HepG2 (cell line): Measurements from ENCODE around the gene DENND5B. TPM values are rescaled to one million over a fixed set of nuclear protein-coding genes. Genes with fewer than 3 reads are reported as not detected.

Experiments used
- ESRRA ChIP-seq: sonication (generic); formaldehyde crosslinking; IDR thresholded peaks from 2 replicates; pipeline ENCODE4 v1.5.1; 2020; ENCODE audit warnings: mild to moderate bottlenecking, low read depth, missing genetic modification reagents
- HNRNPH1 ChIP-seq: fragments of 200-400 bp; formaldehyde crosslinking; optimal IDR thresholded peaks from 2 replicates; pipeline ENCODE3; 2017; ENCODE audit warnings: mild to moderate bottlenecking, low read depth, low read length
- NFKB2 ChIP-seq: sonication (generic); formaldehyde crosslinking; IDR thresholded peaks from 2 replicates; pipeline ENCODE4 v1.4.0; 2020; ENCODE audit warnings: missing genetic modification reagents, borderline replicate concordance
- PHB2 ChIP-seq: fragments of 450-650 bp; IDR thresholded peaks from 2 replicates; pipeline ENCODE4 v1.6.1; 2018; ENCODE audit not compliant: partially characterized antibody
- PHF21A ChIP-seq: sonication (generic); formaldehyde crosslinking; IDR thresholded peaks from 2 replicates; pipeline ENCODE4 v1.5.0; 2020; ENCODE audit warnings: mild to moderate bottlenecking, missing genetic modification reagents
- PTBP1 ChIP-seq: fragments of 200-400 bp; formaldehyde crosslinking; IDR thresholded peaks from 2 replicates; pipeline ENCODE4 v1.6.1; 2018; ENCODE audit warnings: low read length, low read depth; ENCODE audit not compliant: poor library complexity, severe bottlenecking
- ZNF136 ChIP-seq: sonication (generic); formaldehyde crosslinking; IDR thresholded peaks from 2 replicates; pipeline ENCODE4 v1.8.1; 2022; ENCODE audit warnings: low read depth, mild to moderate bottlenecking, moderate library complexity, missing genetic modification reagents
- ZNF138 ChIP-seq: sonication (generic); formaldehyde crosslinking; IDR thresholded peaks from 2 replicates; pipeline ENCODE4 v1.5.0; 2020; ENCODE audit warnings: mild to moderate bottlenecking, low read depth, missing genetic modification reagents
- ZNF230 ChIP-seq: sonication (generic); formaldehyde crosslinking; IDR thresholded peaks from 2 replicates; pipeline ENCODE4 v1.4.0; 2020; ENCODE audit warnings: mild to moderate bottlenecking, missing genetic modification reagents
- ZNF337 ChIP-seq: sonication (generic); formaldehyde crosslinking; IDR thresholded peaks from 2 replicates; pipeline ENCODE4 v1.5.1; 2020; ENCODE audit warnings: missing genetic modification reagents, low read depth, mild to moderate bottlenecking, borderline replicate concordance
- ZNF33A ChIP-seq: sonication (generic); formaldehyde crosslinking; IDR thresholded peaks from 2 replicates; pipeline ENCODE4 v1.5.1; 2020; ENCODE audit warnings: missing genetic modification reagents, mild to moderate bottlenecking, moderate library complexity, borderline replicate concordance
- ZNF343 ChIP-seq: sonication (generic); formaldehyde crosslinking; IDR thresholded peaks from 2 replicates; pipeline ENCODE4 v1.4.0; 2020; ENCODE audit warnings: mild to moderate bottlenecking, missing genetic modification reagents
- ZNF441 ChIP-seq: sonication (generic); formaldehyde crosslinking; IDR thresholded peaks from 2 replicates; pipeline ENCODE4 v1.7.0; 2021; ENCODE audit warnings: missing genetic modification reagents, borderline replicate concordance
- ZNF501 ChIP-seq: sonication (generic); formaldehyde crosslinking; IDR thresholded peaks from 2 replicates; pipeline ENCODE4 v1.5.1; 2020; ENCODE audit warnings: mild to moderate bottlenecking, moderate library complexity, missing genetic modification reagents
- ZNF607 ChIP-seq: sonication (generic); formaldehyde crosslinking; IDR thresholded peaks from 2 replicates; pipeline ENCODE4 v1.5.1; 2020; ENCODE audit warnings: missing genetic modification reagents, mild to moderate bottlenecking, borderline replicate concordance
- ZNF720 ChIP-seq: sonication (generic); formaldehyde crosslinking; IDR thresholded peaks from 2 replicates; pipeline ENCODE4 v1.4.0; 2020; ENCODE audit warnings: missing genetic modification reagents
- ZNF75D ChIP-seq: sonication (generic); formaldehyde crosslinking; IDR thresholded peaks from 2 replicates; pipeline ENCODE4 v1.8.1; 2023; ENCODE audit warnings: missing genetic modification reagents, mild to moderate bottlenecking, borderline replicate concordance
- ZSCAN21 ChIP-seq: sonication (generic); formaldehyde crosslinking; IDR thresholded peaks from 2 replicates; pipeline ENCODE4 v1.8.0; 2022; ENCODE audit warnings: mild to moderate bottlenecking, missing genetic modification reagents, moderate library complexity, borderline replicate concordance
- polyA plus RNA-seq, 8 experiments: library from polyadenylated mRNA; depleted of rRNA in 3 of 8; stranded (reverse) in 7 of 8; unstranded in 1 of 8; fragments of >200 nt; fragmentation: Illumina TruSeq in 4 of 8; extraction: Trizol in 4 of 8; gene quantifications; 2 replicates each; pipeline versions ENCODE4 v1.2.1 to v1.2.3, GENCODE V29; 2011 to 2016; ENCODE audit warnings: low read depth in 4 of 8, missing spikeins in 1 of 8, mixed read lengths in 1 of 8; ENCODE audit not compliant: insufficient read depth in 1 of 8
- total RNA-seq, 5 experiments: library from RNA; depleted of rRNA; stranded (reverse); fragments of >200 nt; fragmentation: Illumina TruSeq; extraction: Trizol; gene quantifications; 2 replicates each; pipeline ENCODE4 v1.2.3, GENCODE V29; 2016; ENCODE audit warnings: low read depth in 1 of 5
- TF ChIP-seq, protein P1 (sequence below): sonication (generic); formaldehyde crosslinking; IDR thresholded peaks from 2 replicates; pipeline ENCODE4 v1.4.0; 2020; ENCODE audit warnings: missing genetic modification reagents
- TF ChIP-seq, protein P2 (sequence below): IDR thresholded peaks from 2 replicates; pipeline ENCODE4 v1.4.0; 2020; ENCODE audit warnings: mild to moderate bottlenecking, missing genetic modification reagents
- TF ChIP-seq, protein P3 (sequence below): sonication (generic); formaldehyde crosslinking; IDR thresholded peaks from 2 replicates; pipeline ENCODE4 v1.4.0; 2020; ENCODE audit warnings: mild to moderate bottlenecking, missing genetic modification reagents

DENND5B gene
- total and polyA plus RNA-seq, 2 of the 13 experiments (the other 11 are each of a cell fraction or from before 2014, with no cell fraction given): 14.7 to 18.7 TPM

DNA sequence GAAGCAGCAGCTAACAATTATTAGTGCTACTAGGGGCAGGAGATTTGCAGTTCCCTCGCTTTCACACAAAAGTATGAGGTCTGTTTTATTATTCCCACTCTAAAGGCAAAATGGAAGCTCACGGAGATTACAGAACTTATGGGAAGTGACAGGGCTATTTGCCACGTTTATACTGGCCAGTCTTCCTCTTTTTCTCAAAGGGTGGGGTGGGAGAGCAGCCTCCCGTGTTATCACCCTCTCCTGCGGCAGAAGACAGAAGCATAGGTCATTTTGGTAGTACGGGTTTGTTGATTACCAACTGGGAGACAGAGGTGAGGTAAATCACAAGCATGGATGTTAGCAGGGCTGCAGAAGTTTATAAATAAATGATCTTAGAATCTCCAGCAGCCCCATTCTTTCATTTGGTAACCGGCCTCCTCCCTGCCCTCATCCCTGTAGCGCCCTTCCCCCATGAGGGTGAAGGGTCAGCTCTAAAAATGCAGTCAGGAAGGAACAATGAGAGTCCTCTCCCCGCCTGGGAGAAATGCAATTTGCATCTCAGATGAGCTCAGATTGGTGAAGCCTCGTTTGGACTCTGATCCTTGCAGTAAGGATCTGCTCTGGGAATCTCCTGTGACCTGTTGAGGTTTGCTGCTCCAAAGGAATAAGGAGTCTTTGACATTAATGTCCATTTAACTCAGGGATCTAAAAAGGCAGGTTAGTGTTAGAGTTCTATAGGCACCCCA is 220.2 kb downstream of the DENND5B start (continued):
- TF ChIP-seq ZNF75D (CRISPR knock-in tag) (no peak), ZNF501 (no peak), ZNF607 (CRISPR knock-in tag) (no peak), ZNF441 (CRISPR knock-in tag) (no peak), ZSCAN21 (CRISPR knock-in tag) (no peak), HNRNPH1 (no peak), ZNF343 (peak; percentile 52; the same call in 1 of the 2 replicates), ZNF33A (no peak), PHB2 (no peak), ZNF136 (CRISPR knock-in tag) (no peak), ZNF138 (CRISPR knock-in tag) (no peak), NFKB2 (CRISPR knock-in tag) (no peak), ZNF230 (no peak), PTBP1 (no peak), PHF21A (peak; percentile 44), ESRRA (CRISPR knock-in tag) (no peak), ZNF720 (CRISPR knock-in tag) (no peak), ZNF337 (CRISPR knock-in tag) (no peak)
- TF ChIP-seq, protein P1, sequence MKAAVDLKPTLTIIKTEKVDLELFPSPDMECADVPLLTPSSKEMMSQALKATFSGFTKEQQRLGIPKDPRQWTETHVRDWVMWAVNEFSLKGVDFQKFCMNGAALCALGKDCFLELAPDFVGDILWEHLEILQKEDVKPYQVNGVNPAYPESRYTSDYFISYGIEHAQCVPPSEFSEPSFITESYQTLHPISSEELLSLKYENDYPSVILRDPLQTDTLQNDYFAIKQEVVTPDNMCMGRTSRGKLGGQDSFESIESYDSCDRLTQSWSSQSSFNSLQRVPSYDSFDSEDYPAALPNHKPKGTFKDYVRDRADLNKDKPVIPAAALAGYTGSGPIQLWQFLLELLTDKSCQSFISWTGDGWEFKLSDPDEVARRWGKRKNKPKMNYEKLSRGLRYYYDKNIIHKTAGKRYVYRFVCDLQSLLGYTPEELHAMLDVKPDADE (CRISPR knock-in tag): no peak
- TF ChIP-seq, protein P2, sequence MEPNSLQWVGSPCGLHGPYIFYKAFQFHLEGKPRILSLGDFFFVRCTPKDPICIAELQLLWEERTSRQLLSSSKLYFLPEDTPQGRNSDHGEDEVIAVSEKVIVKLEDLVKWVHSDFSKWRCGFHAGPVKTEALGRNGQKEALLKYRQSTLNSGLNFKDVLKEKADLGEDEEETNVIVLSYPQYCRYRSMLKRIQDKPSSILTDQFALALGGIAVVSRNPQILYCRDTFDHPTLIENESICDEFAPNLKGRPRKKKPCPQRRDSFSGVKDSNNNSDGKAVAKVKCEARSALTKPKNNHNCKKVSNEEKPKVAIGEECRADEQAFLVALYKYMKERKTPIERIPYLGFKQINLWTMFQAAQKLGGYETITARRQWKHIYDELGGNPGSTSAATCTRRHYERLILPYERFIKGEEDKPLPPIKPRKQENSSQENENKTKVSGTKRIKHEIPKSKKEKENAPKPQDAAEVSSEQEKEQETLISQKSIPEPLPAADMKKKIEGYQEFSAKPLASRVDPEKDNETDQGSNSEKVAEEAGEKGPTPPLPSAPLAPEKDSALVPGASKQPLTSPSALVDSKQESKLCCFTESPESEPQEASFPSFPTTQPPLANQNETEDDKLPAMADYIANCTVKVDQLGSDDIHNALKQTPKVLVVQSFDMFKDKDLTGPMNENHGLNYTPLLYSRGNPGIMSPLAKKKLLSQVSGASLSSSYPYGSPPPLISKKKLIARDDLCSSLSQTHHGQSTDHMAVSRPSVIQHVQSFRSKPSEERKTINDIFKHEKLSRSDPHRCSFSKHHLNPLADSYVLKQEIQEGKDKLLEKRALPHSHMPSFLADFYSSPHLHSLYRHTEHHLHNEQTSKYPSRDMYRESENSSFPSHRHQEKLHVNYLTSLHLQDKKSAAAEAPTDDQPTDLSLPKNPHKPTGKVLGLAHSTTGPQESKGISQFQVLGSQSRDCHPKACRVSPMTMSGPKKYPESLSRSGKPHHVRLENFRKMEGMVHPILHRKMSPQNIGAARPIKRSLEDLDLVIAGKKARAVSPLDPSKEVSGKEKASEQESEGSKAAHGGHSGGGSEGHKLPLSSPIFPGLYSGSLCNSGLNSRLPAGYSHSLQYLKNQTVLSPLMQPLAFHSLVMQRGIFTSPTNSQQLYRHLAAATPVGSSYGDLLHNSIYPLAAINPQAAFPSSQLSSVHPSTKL: peak; percentile 54; the same call in 1 of the 2 replicates
- TF ChIP-seq, protein P3, sequence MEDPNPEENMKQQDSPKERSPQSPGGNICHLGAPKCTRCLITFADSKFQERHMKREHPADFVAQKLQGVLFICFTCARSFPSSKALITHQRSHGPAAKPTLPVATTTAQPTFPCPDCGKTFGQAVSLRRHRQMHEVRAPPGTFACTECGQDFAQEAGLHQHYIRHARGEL (CRISPR knock-in tag): no peak
- TF ChIP-seq, all 625 proteins: peak for 37
